GM18861 (cell line): ENCODE data around the gene ATP5F1D.

Source experiments
- ATAC-seq: cut with Tn5 transposase; IDR thresholded peaks from one replicate; pipeline ENCODE4 v1.9.1; 2021; ENCODE audit not compliant: unreplicated experiment

The ATP5F1D gene

DNA sequence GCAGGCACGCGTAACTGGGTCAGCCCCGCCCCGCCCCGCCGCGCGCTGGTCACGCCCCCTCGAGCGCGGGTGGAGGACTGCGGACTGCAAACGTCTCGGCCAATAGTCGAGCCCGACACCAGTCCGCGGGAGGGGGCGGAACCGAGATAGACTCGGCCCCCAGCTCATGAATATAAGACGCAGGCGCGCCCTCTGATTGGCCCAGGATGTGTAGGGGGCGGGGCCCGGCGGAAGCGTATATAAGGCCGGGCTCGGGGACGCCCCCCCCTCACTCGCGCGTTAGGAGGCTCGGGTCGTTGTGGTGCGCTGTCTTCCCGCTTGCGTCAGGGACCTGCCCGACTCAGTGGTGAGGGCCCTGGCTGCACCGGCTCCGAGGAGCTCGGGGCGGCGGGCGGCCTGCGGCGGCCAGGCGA lies 27.5 kb downstream of the ATP5F1D start, which contains the start of gene CIRBP:
Gene CIRBP (plus strand): TSS at position 268 of the 413 bp plus-strand sequence. CDS start 1,602 bp downstream, outside the sequence.
- ATAC-seq = peak; percentile 26

DNA sequence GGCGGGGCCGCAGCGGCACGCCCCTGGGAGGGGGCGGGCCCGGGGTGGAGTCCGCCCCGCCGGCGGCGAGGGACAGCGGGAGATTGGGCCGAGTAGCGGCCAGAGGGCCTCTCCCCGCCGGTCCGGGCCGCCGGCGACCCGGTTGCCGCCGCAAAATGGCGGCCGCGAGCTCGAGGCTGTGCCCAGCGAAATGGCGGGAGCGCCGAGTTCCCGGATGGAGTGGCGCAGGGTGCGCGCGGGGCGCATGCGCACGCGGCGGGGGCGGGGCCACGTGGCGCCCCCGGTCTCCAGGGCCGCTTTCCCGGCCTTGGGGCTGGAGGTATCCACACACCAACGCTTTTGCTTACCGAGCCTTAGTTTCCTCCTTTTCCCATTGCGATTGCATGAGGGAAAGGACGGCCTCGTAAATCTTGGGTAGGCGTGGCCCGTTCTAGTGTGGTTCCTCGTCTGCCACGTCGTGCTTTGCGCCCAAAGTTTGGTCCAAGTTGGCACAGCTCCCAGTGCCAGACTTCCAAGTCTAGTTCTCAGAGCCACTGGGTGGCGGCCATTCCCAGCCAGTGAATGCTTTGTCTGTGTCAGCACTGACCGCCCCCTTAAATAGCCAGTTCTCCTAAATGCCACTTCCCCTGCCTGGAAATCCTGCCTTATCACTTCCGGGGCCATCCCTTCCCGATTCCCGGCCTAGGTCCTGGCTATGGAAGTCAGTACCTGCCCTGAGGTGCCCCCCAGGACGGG lies 28.1 kb downstream of the ATP5F1D start:
- ATAC-seq = no peak

DNA sequence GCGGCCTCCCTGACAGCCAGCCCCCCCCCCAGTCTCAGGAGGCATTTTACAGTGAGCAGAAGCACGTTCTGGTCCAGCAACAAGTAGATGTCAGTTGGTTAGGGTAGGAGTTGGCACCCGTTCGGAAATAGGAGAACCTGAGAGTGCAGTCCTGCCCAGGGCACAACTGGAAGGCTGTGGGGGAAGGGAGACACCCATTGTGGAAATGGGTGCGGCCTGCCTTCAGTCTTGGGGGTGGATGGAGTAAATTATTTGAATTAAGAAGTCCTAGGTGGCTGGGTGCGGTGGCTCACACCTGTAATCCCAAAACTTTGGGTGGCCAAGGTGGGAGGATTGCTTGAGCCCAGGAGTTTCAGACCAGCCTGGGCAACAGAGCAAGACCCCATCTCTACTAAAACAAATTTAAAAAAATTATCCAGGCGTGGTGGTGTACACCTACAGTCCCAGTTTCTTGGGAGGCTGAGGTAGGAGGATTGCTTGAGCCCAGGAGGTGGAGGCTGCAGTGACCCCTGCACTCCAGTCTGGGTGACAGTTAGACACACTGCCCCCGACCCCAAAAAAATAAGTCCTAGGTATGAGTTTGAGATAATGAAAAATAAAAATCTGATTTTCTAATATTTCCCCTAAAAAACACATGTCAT lies 28.8 kb downstream of the ATP5F1D start:
- ATAC-seq = no peak

GRCh38 chr19:1270854-1271527 lies 29.4 kb downstream of the ATP5F1D start:
- ATAC-seq = no peak

GRCh38 chr19:1271528-1272422 lies 30.2 kb downstream of the ATP5F1D start:
- no peak for ATAC-seq

DNA sequence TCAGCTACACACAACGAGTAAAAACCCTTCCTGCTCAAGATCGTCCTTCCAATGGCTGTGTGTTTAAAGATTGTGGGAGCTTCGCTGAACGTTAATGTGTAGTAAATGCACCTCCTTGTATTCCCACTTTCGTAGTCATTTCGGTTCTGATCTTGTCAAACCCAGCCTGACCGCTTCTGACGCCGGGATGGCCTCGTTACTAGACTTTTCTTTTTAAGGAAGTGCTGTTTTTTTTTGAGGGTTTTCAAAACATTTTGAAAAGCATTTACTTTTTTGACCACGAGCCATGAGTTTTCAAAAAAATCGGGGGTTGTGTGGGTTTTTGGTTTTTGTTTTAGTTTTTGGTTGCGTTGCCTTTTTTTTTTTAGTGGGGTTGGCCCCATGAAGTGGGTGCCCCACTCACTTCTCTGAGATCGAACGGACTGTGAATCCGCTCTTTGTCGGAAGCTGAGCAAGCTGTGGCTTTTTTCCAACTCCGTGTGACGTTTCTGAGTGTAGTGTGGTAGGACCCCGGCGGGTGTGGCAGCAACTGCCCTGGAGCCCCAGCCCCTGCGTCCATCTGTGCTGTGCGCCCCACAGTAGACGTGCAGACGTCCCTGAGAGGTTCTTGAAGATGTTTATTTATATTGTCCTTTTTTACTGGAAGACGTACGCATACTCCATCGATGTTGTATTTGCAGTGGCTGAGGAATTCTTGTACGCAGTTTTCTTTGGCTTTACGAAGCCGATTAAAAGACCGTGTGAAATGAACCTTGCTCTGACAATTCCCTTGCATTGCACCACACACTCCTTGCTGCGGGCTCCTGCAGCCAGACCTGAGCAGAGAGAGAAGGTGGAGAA lies 31.1 kb downstream of the ATP5F1D start:
- no peak for ATAC-seq

- no peak for ATAC-seq
Measured at GRCh38 chr19:1273263-1274041, 31.9 kb downstream of the ATP5F1D start.

- ATAC-seq = no peak
Measured at GRCh38 chr19:1274081-1274851, 32.7 kb downstream of the ATP5F1D start.

GRCh38 chr19:1274852-1275259 lies 33.3 kb downstream of the ATP5F1D start:
- no peak for ATAC-seq

GRCh38 chr19:1275260-1275975 lies 33.9 kb downstream of the ATP5F1D start, which contains the start of gene FAM174C:
FAM174C (plus strand) TSS chr19:1275530; CDS start chr19:1275550, 20 bp downstream.
- peak; percentile 72 for ATAC-seq

GRCh38 chr19:1275976-1276627 lies 34.6 kb downstream of the ATP5F1D start:
- no peak for ATAC-seq

- ATAC-seq = no peak
Measured at GRCh38 chr19:1276628-1277022, 35.1 kb downstream of the ATP5F1D start.

DNA sequence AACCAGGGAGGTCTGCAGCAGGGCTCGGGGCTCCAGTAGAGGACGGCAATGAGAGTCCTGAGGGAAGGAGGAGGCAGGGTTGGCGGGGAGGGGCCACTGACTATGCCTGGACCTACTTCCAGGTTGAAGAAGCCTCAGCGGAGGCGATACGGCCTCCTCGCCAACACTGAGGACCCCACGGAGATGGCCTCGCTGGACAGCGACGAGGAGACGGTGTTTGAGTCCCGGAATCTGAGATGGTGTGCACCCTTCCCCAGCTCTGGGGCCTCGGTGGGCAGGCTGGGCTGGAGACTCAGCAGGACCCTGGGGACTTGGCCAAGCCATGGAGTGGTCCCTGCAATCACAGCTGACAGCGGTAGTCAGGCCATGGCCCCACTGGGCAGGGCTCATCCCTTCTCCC lies 35.5 kb downstream of the ATP5F1D start:
- ATAC-seq = no peak

DNA sequence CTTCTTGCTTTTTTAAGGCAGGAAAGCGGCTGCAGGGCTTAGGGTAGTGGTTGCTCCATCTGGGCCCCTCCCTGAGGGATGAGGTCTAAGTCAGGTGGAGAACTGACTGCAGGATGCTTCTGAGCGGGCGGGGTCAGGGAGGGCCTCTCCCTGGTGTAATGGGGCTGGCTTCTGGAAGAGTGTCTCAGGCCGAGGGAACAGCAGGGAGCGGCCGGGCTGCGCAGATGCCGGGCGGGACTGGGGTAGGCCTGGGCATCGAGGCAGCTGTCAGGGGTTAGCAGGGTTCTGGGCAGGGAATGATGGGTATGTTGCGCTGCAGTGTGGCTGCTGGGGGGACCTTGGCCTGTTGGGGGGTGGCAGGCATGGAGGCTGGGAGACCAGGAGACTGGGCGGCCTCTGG lies 36.5 kb downstream of the ATP5F1D start:
- no peak for ATAC-seq

GRCh38 chr19:1278713-1279660 lies 37.4 kb downstream of the ATP5F1D start:
- ATAC-seq = no peak

- ATAC-seq = no peak
Measured at GRCh38 chr19:1279782-1280341, 38.3 kb downstream of the ATP5F1D start.
